Measurements from ENCODE around the gene NLRP13. TPM values are rescaled to one million over a fixed set of nuclear protein-coding genes. Genes with fewer than 3 reads are reported as not detected.

Gene NLRP13, protein sequence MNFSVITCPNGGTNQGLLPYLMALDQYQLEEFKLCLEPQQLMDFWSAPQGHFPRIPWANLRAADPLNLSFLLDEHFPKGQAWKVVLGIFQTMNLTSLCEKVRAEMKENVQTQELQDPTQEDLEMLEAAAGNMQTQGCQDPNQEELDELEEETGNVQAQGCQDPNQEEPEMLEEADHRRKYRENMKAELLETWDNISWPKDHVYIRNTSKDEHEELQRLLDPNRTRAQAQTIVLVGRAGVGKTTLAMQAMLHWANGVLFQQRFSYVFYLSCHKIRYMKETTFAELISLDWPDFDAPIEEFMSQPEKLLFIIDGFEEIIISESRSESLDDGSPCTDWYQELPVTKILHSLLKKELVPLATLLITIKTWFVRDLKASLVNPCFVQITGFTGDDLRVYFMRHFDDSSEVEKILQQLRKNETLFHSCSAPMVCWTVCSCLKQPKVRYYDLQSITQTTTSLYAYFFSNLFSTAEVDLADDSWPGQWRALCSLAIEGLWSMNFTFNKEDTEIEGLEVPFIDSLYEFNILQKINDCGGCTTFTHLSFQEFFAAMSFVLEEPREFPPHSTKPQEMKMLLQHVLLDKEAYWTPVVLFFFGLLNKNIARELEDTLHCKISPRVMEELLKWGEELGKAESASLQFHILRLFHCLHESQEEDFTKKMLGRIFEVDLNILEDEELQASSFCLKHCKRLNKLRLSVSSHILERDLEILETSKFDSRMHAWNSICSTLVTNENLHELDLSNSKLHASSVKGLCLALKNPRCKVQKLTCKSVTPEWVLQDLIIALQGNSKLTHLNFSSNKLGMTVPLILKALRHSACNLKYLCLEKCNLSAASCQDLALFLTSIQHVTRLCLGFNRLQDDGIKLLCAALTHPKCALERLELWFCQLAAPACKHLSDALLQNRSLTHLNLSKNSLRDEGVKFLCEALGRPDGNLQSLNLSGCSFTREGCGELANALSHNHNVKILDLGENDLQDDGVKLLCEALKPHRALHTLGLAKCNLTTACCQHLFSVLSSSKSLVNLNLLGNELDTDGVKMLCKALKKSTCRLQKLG
- total RNA-seq: not detected

GRCh38 chr19:55931936-55932386 lies at the start of gene NLRP13:
TSS of gene NLRP13 (minus strand) at chr19:55932336. CDS start at chr19:55932311, 25 bp downstream.
- intact Hi-C loops (cut with DNase I; ENCODE audit: low total_unique reads): no loop called here
- in situ Hi-C loops (cut with MboI; ENCODE audit: low pct_ligation_motif_present in 1 of 4, low pct_unique_long_range_greater_than_20kb in 1 of 4, low sequenced_read_pairs in 3 of 4): no loop called here
- TF ChIP-seq POLR2A (IDR thresholded peaks at IDR 0.05) (no peak), CTCF (IDR thresholded peaks at IDR 0.05) (no peak), POLR2AphosphoS5 (IDR thresholded peaks at IDR 0.05) (no peak), EP300 (IDR thresholded peaks at IDR 0.05; ENCODE audit: low read depth) (no peak)
- no peaks in the 10 kb centered on the region for H3K27me3 ChIP-seq
- H3K36me3 ChIP-seq: no peaks in the 10 kb centered on the region
- H3K4me3 ChIP-seq: no peak within 1 kb of the TSS
- H3K27ac ChIP-seq: no peak within 1 kb of the TSS
- WGBS, 2 donors (ENCODE audit: low coverage in 1 of 2): 60 to 79% methylated on average over 2 to 8 of the region's 8 CpGs
- no peaks in the 10 kb centered on the region for H3K9me3 ChIP-seq
- no peak for DNase-seq
- H3K4me1 ChIP-seq: no peaks in the 10 kb centered on the region

GRCh38 chr19:55980415-55980814 lies 48.3 kb upstream of the NLRP13 start:
- no peaks in the 10 kb centered on the region for H3K9me3 ChIP-seq
- DNase-seq: no peak
- TF ChIP-seq POLR2A (IDR thresholded peaks at IDR 0.05): no peak
- no peak for TF ChIP-seq CTCF (IDR thresholded peaks at IDR 0.05)
- no peak for TF ChIP-seq EP300 (IDR thresholded peaks at IDR 0.05; ENCODE audit: low read depth)
- H3K4me1 ChIP-seq: no peaks in the 10 kb centered on the region
- intact Hi-C loops (cut with DNase I; ENCODE audit: low total_unique reads): no loop called here
- no peak overlapping the region for H3K4me3 ChIP-seq
- 73 to 100% methylated on average over 3 to 9 of the region's 9 CpGs for WGBS, 2 donors (ENCODE audit: low coverage in 1 of 2)
- H3K27me3 ChIP-seq: no peaks in the 10 kb centered on the region
- no peaks in the 10 kb centered on the region for H3K36me3 ChIP-seq
- in situ Hi-C loops (cut with MboI; ENCODE audit: low pct_ligation_motif_present in 1 of 4, low pct_unique_long_range_greater_than_20kb in 1 of 4, low sequenced_read_pairs in 3 of 4): no loop called here
- H3K27ac ChIP-seq: no peak overlapping the region

DNA sequence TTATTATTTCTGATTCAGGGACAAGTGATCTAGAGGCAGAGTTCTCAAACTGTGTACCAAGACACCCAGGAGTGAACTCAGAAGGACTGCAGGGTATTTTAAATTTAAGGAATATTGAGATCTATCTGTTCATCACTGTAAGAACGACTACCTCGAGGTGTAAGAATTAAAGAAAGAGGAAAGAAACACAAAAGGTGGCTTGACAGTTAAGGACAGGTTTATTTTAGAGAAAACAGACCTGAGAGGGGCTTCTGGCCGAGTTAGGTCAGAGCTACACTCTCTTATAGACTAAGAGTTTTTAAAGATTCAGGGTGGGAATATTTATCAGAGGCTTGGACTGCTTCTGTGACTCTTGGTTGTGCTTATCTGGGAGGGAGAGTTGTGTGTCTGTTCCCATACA lies 41.8 kb upstream of the NLRP13 start:
- Histone ChIP-seq H3K4me3 (no peak overlapping the region), H3K4me1 (no peaks in the 10 kb centered on the region), H3K27ac (no peak overlapping the region), H3K9me3 (peaks cover 0 to 3% of the 10 kb centered on the region in 2 donors), H3K36me3 (no peaks in the 10 kb centered on the region), H3K27me3 (no peaks in the 10 kb centered on the region)
- WGBS, 2 donors (ENCODE audit: low coverage in 1 of 2): 15 to 43% methylated on average over 3 of the region's 3 CpGs
- intact Hi-C loops (cut with DNase I; ENCODE audit: low total_unique reads): no loop called here
- in situ Hi-C loops (cut with MboI; ENCODE audit: low pct_ligation_motif_present in 1 of 4, low pct_unique_long_range_greater_than_20kb in 1 of 4, low sequenced_read_pairs in 3 of 4): no loop called here
- DNase-seq: no peak
- no peak for TF ChIP-seq POLR2A (IDR thresholded peaks at IDR 0.05)
- no peak for TF ChIP-seq CTCF (IDR thresholded peaks at IDR 0.05)
- no peak for TF ChIP-seq EP300 (IDR thresholded peaks at IDR 0.05; ENCODE audit: low read depth)
- TF ChIP-seq POLR2AphosphoS5 (IDR thresholded peaks at IDR 0.05): no peak

DNA sequence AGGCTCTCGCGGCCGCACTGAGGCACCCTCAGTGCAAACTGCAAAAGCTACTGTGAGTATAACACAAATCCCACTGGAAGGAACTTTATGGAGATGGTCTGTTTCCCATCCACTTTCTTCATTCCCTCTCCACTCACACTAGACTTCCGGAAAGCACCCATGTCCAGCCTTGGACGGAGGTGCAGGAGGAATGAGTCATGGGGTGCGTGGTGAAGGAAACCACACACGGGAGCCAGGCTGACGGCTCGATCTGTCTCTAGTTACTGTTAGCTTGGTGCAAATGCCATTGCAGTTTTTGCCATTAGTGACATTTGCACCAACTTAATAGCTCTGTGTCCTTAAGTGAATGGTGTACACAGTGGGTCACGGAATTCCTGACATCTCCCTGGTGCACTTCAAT lies 30.1 kb upstream of the NLRP13 start:
- TF ChIP-seq CTCF (IDR thresholded peaks at IDR 0.05) (no peak), EP300 (IDR thresholded peaks at IDR 0.05; ENCODE audit: low read depth) (no peak), POLR2AphosphoS5 (IDR thresholded peaks at IDR 0.05) (no peak), POLR2A (IDR thresholded peaks at IDR 0.05) (no peak)
- in situ Hi-C loops (cut with MboI; ENCODE audit: low pct_ligation_motif_present in 1 of 4, low pct_unique_long_range_greater_than_20kb in 1 of 4, low sequenced_read_pairs in 3 of 4): no loop called here
- Histone ChIP-seq H3K4me1 (no peaks in the 10 kb centered on the region), H3K4me3 (no peak overlapping the region), H3K27ac (no peak overlapping the region), H3K9me3 (no peaks in the 10 kb centered on the region), H3K36me3 (no peaks in the 10 kb centered on the region), H3K27me3 (no peaks in the 10 kb centered on the region)
- intact Hi-C loops (cut with DNase I; ENCODE audit: low total_unique reads): no loop called here
- 80 to 95% methylated on average over 2 to 9 of the region's 10 CpGs for WGBS, 2 donors (ENCODE audit: low coverage in 1 of 2)
- DNase-seq: no peak

Data from transverse colon (tissue), 4 donors.